ENCODE measurements around the gene FBXL13. TPM values are rescaled to one million over a fixed set of nuclear protein-coding genes. Genes with fewer than 3 reads are reported as not detected.

The FBXL13 gene
- total and polyA plus RNA-seq, 2 of the 8 experiments (the other 6 are each of a cell fraction or from before 2014, with no cell fraction given) = 1.2 to 2.8 TPM

GRCh38 chr7:102993718-102994029 is 80.9 kb downstream of the FBXL13 start:
- no peak overlapping the region for H3K27ac ChIP-seq (ENCODE audit: low read depth, low read length)
- no peak overlapping the region for H2BK15ac ChIP-seq (ENCODE audit: low read length)
- H3K36me3 ChIP-seq (ENCODE audit: control insufficient read depth in 2 of 4, insufficient read depth in 4 of 4, low read length in 3 of 4) = no peaks in the 10 kb centered on the region
- POLR2A ChIA-PET (ENCODE audit: partially characterized antibody) = no interaction called here
- H2BK5ac ChIP-seq (ENCODE audit: low read depth, low read length) = no peak overlapping the region
- H4K20me1 ChIP-seq (replicated peaks in 1 of 2; ENCODE audit: control insufficient read depth in 1 of 2, insufficient read depth in 2 of 2, low read length in 2 of 2) = no peaks in the 10 kb centered on the region
- no peak for TF ChIP-seq TCF12 (IDR thresholded peaks at IDR 0.05; ENCODE audit: low read depth, low read length)
- no peak for TF ChIP-seq SP4 (IDR thresholded peaks at IDR 0.05; ENCODE audit: low read length)
- TF ChIP-seq POU5F1 (IDR thresholded peaks at IDR 0.05; ENCODE audit: low read depth, low read length) = no peak
- TF ChIP-seq TBP (IDR thresholded peaks at IDR 0.05; ENCODE audit: low read depth, low read length) = no peak
- TF ChIP-seq MAX (IDR thresholded peaks at IDR 0.05) = no peak
- no peak overlapping the region for H2AFZ ChIP-seq (ENCODE audit: low read length)
- DNase-seq (ENCODE audit: low read depth in 1 of 2, low spot score in 2 of 2) (no peak), FAIRE-seq (no peak)
- H3K23me2 ChIP-seq (ENCODE audit: low read depth, low read length) = no peaks in the 10 kb centered on the region
- WGBS, 2 experiments (ENCODE audit: extremely low coverage in 1 of 2, insufficient coverage in 1 of 2, insufficient read length in 1 of 2, insufficient replicate concordance in 2 of 2, low coverage in 1 of 2, low lambda C conversion rate in 2 of 2, missing lambda C conversion rate in 1 of 2) = 84% methylated on average over 1 of the region's 1 CpG; no CpG with 5 or more reads in 1 of the 2 experiments
- H3K4me2 ChIP-seq (ENCODE audit: insufficient read depth in 1 of 2, low read depth in 2 of 2, low read length in 2 of 2) = no peak overlapping the region
- H3K9me3 ChIP-seq (ENCODE audit: insufficient read depth in 2 of 2, low read depth in 1 of 2, low read length in 1 of 2) = peaks cover 0 to 3% of the 10 kb centered on the region in 2 experiments; a peak in 2 of 4 replicates
- H3K79me1 ChIP-seq (ENCODE audit: low read depth, low read length) = no peaks in the 10 kb centered on the region
- CTCF ChIA-PET (ENCODE audit: partially characterized antibody) = no interaction called here
- no peak overlapping the region for H3K14ac ChIP-seq (ENCODE audit: insufficient read length)
- no peak overlapping the region for H4K8ac ChIP-seq (ENCODE audit: extremely low read depth, insufficient read depth, low read length)
- no peak overlapping the region for H3K4ac ChIP-seq (replicated peaks; ENCODE audit: insufficient read length, low read depth, low read length)
- H4K91ac ChIP-seq (replicated peaks; ENCODE audit: insufficient read length, low read length) = no peak overlapping the region
- H3K56ac ChIP-seq (replicated peaks; ENCODE audit: insufficient read length, low read depth, low read length) = no peak overlapping the region
- no peak overlapping the region for H2BK120ac ChIP-seq (replicated peaks; ENCODE audit: low read depth, low read length)
- H3K9ac ChIP-seq (replicated peaks in 1 of 4; ENCODE audit: extremely low read depth in 1 of 4, low read depth in 3 of 4, low read length in 3 of 4) = no peak overlapping the region
- no peak overlapping the region for H4K5ac ChIP-seq (ENCODE audit: insufficient read length, low read depth, low read length)
- H3K79me2 ChIP-seq (ENCODE audit: control insufficient read depth in 1 of 2, insufficient read depth in 2 of 2, low read length in 2 of 2) = no peaks in the 10 kb centered on the region
- no peak overlapping the region for H2BK12ac ChIP-seq (ENCODE audit: low read depth, low read length)
- H3K18ac ChIP-seq (ENCODE audit: extremely low read depth, low read length) = no peak overlapping the region
- H2BK20ac ChIP-seq (ENCODE audit: low read length) = no peak overlapping the region
- H3K4me1 ChIP-seq (replicated peaks in 1 of 4; ENCODE audit: control insufficient read depth in 3 of 4, insufficient read depth in 4 of 4, low read length in 3 of 4) = no peaks in the 10 kb centered on the region
- H2AK5ac ChIP-seq (ENCODE audit: low read depth, low read length) = no peak overlapping the region
- H3K27me3 ChIP-seq (replicated peaks in 1 of 4; ENCODE audit: control insufficient read depth in 3 of 4, extremely low read depth in 1 of 4, insufficient read depth in 3 of 4, low read length in 3 of 4) = no peaks in the 10 kb centered on the region
- H3K23ac ChIP-seq (ENCODE audit: insufficient read length) = no peak overlapping the region
- no peak overlapping the region for H3K4me3 ChIP-seq (ENCODE audit: extremely low read depth in 1 of 4, insufficient read depth in 2 of 4, low read depth in 3 of 4, low read length in 4 of 4)

All from H1 (cell line).